ENCODE data around the gene SYTL2.

DNA sequence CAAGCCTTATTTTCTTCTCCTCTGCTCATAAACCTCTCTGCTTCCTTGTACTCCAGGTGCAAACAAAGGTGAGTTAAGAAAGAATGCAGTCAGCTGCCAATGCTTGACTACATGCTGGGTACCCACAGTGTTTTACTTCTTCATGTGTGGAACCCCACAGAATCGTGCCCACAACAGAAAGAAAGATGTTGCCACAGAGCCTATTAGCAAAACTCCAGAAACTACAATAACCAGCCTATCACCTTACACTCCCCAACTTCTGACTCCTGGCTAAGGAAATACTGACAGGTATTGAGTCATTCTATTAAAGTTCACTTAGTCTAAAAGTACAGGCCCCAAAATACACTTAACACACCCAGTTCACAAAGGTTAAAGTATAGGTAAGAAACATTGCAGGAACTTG is 68.1 kb downstream of the SYTL2 start:
- TF ChIP-seq TAF1 (IDR thresholded peaks at IDR 0.05; ENCODE audit: low read depth, low read length) = no peak
- no peak for TF ChIP-seq POLR2A (IDR thresholded peaks at IDR 0.05; ENCODE audit: low read depth, low read length)
- no peak for TF ChIP-seq POLR2AphosphoS5 (IDR thresholded peaks at IDR 0.05; ENCODE audit: low read depth, low read length)

Data from GM12891 (cell line).